Tibial artery (tissue), 4 donors: ENCODE results near the gene GMEB2.
"Not testable (repeated sequence)": the region's sequence is repeated elsewhere in the genome, so short reads cannot be mapped to it uniquely, and the experiment has no call there.

Experiments used
- DNase-seq, 2 donors: peaks; one replicate each; pipeline ENCODE4 v3.0.0-alpha.2; 2019
- H3K27ac ChIP-seq, 2 donors: fragments of 200-600 bp; sonication (generic) in 1 of 2; 1 replicate in 1 of 2; 2 replicates in 1 of 2; pipeline ENCODE4 v1.5.1; 2018 to 2019; ENCODE audit warnings: mild to moderate bottlenecking in 1 of 2
- H3K27me3 ChIP-seq, 2 donors: fragments of 200-600 bp; sonication (generic) in 1 of 2; one replicate each; pipeline versions ENCODE4 v1.5.1 to v1.6.0; 2016 to 2019
- H3K36me3 ChIP-seq, 3 donors: fragments of 200-600 bp; sonication (generic) in 2 of 3; one replicate each; pipeline ENCODE4 v1.5.1; 2016 to 2019; ENCODE audit warnings: mild to moderate bottlenecking in 2 of 3
- H3K4me1 ChIP-seq, 4 donors: fragments of 200-600 bp; sonication (generic) in 2 of 4; 1 replicate in 3 of 4; 2 replicates in 1 of 4; pipeline ENCODE4 v1.5.1; 2016 to 2019
- H3K4me3 ChIP-seq, 2 donors: fragments of 200-600 bp; sonication (generic) in 1 of 2; 1 replicate in 1 of 2; 2 replicates in 1 of 2; pipeline ENCODE4 v1.5.1; 2018 to 2019; ENCODE audit warnings: mild to moderate bottlenecking in 2 of 2
- H3K9me3 ChIP-seq, 3 donors: fragments of 200-600 bp; sonication (generic) in 1 of 3; one replicate each; pipeline ENCODE4 v1.5.1; 2016 to 2019
- intact Hi-C: fragments of 100-400 bp; cut with DNase I; formaldehyde crosslinking; loops from one replicate; pipeline ENCODE4 v1.15.0; 2023; ENCODE audit warnings: low total_unique reads
- TF ChIP-seq, protein P1 (sequence below), 2 experiments: fragments of 200-600 bp in 1 of 2; fragments of 450-650 bp in 1 of 2; IDR thresholded peaks; one replicate each; pipeline ENCODE4 v1.5.1; 2017 to 2019; ENCODE audit warnings: antibody characterized with exemption in 2 of 2, mild to moderate bottlenecking in 1 of 2, moderate library complexity in 1 of 2

Gene GMEB2, protein sequence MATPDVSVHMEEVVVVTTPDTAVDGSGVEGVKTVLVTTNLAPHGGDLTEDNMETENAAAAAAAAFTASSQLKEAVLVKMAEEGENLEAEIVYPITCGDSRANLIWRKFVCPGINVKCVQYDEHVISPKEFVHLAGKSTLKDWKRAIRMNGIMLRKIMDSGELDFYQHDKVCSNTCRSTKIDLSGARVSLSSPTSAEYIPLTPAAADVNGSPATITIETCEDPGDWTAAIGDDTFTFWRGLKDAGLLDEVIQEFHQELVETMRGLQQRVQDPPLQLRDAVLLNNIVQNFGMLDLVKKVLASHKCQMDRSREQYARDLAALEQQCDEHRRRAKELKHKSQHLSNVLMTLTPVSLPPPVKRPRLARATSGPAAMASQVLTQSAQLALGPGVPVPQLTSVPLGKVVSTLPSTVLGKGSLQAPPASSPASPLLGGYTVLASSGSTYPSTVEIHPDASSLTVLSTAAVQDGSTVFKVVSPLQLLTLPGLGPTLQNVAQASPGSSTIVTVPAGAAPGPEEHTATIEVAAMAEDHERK

DNA sequence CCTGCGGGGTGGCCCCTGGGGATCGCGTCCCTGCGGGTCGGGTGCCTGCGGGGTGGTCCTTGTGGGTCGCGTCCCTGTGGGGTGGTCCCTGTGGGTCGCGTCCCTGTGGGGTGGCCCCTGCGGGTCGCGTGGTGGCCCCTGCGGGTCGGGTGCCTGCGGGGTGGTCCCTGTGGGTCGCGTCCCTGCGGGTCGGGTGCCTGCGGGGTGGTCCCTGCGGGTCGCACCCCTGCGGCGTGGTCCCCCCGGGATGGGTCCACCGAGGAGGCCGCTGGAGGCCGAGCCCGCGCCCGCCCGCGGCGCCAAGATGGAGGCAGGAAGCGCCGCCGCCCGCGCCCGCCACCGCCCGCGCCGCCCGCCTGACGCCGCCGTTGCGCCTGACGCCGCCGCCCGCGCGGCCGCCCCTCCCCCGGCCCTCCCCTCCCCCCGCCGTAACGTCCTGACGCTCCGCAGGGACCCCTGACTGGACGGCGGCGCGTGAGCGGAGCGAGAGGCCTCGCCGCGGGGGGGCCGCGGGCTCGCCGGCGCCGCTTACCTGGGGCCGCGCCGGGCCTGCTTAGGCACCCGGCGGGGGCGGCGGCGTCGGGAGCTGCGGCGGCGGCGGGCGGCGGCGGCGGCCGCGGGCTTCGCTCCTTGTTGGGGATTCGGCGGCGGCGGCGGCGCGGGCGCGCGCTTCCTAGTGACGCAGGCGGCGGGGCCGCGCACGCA lies at the start of gene GMEB2:
Gene GMEB2 (minus strand): TSS at position 678 of the 705 bp plus-strand sequence. CDS start 7,704 bp downstream, outside the sequence.
- no peaks in the 10 kb centered on the region for H3K27me3 ChIP-seq
- H3K36me3 ChIP-seq = no peaks in the 10 kb centered on the region
- peak within 1 kb of the TSS; percentile 93 to 97 for H3K27ac ChIP-seq
- peak within 1 kb of the TSS; percentile 74 to 75 for H3K4me3 ChIP-seq
- peak in 1 of 2 donors; percentile 86 for DNase-seq
- intact Hi-C loops = loop anchor here (5.0 to 10.0 kb wide), 3 partner anchors 81 to 238 kb away; partner anchors contain the start of genes ABHD16B, ARFRP1, TPD52L2 and ZGPAT
- TF ChIP-seq, protein P1, sequence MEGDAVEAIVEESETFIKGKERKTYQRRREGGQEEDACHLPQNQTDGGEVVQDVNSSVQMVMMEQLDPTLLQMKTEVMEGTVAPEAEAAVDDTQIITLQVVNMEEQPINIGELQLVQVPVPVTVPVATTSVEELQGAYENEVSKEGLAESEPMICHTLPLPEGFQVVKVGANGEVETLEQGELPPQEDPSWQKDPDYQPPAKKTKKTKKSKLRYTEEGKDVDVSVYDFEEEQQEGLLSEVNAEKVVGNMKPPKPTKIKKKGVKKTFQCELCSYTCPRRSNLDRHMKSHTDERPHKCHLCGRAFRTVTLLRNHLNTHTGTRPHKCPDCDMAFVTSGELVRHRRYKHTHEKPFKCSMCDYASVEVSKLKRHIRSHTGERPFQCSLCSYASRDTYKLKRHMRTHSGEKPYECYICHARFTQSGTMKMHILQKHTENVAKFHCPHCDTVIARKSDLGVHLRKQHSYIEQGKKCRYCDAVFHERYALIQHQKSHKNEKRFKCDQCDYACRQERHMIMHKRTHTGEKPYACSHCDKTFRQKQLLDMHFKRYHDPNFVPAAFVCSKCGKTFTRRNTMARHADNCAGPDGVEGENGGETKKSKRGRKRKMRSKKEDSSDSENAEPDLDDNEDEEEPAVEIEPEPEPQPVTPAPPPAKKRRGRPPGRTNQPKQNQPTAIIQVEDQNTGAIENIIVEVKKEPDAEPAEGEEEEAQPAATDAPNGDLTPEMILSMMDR (IDR thresholded peaks at IDR 0.05) = no peak
- H3K9me3 ChIP-seq = no peaks in the 10 kb centered on the region
- peaks cover 0 to 27% (median 20%) of the 10 kb centered on the region in 4 donors for H3K4me1 ChIP-seq

DNA sequence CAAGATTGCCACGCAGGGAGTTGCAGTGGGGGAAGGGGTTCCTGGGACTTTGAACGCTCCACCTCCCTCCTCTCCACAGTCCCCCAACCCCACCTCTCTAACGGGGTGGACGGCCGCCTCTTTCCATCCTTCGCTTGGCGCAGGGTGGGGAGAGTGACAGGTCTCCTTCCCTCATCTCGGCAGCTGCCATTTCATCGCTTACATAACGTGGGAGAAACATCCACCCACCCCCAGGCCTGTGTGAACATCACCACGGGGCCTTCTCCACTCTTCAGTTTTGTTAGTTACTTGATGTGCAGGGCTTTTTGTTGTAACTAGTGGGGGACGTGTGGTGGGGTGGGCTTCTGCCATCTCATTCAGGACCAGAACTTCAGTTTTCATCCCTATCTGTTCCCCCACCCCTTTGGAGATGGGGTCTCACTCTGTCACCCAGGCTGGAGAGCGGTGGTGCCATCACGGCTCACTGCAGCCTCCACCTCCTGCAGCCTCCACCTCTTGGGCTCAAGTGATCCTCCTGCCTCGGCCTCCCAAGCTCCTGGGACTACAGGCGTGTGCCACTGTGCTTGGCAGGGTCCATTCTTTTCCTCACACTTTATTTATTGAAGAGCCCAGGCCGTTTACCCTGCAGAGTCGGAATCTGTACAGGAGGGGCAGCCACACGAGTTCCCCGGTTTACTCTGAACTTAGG lies 48.9 kb upstream of the GMEB2 start:
- intact Hi-C loops = no loop called here
- Histone ChIP-seq H3K27ac (no peak overlapping the region), H3K4me1 (no peaks in the 10 kb centered on the region), H3K9me3 (no peaks in the 10 kb centered on the region), H3K4me3 (no peak overlapping the region), H3K27me3 (no peaks in the 10 kb centered on the region), H3K36me3 (peaks cover 22 to 89% (median 63%) of the 10 kb centered on the region in 3 donors)
- DNase-seq = no peak
- TF ChIP-seq, protein P1 (IDR thresholded peaks at IDR 0.05) = no peak

DNA sequence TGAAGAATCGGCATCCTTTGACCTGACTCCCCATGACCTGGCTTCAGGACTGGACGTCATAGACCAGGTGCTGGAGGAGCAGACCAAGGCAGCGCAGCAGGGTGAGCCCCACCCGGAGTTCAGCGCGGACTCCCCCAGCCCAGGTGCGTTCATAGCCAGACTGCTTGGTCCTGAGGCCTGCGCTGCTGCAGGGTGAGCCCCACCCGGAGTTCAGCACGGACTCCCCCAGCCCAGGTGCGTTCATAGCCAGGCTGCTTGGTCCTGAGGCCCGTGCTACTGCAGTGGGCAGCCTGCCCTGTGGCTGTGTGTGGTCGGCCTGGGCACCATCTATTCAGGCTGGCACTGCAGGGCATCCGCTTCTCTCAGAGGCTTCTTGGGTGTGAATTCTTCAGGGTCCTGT lies 47.0 kb upstream of the GMEB2 start:
- intact Hi-C loops = no loop called here
- Histone ChIP-seq H3K27ac (no peak overlapping the region), H3K9me3 (no peaks in the 10 kb centered on the region), H3K4me1 (no peaks in the 10 kb centered on the region), H3K4me3 (no peak overlapping the region), H3K27me3 (no peaks in the 10 kb centered on the region), H3K36me3 (peaks cover 22 to 82% (median 56%) of the 10 kb centered on the region in 3 donors)
- no peak for DNase-seq
- TF ChIP-seq, protein P1 (IDR thresholded peaks at IDR 0.05) = no peak

DNA sequence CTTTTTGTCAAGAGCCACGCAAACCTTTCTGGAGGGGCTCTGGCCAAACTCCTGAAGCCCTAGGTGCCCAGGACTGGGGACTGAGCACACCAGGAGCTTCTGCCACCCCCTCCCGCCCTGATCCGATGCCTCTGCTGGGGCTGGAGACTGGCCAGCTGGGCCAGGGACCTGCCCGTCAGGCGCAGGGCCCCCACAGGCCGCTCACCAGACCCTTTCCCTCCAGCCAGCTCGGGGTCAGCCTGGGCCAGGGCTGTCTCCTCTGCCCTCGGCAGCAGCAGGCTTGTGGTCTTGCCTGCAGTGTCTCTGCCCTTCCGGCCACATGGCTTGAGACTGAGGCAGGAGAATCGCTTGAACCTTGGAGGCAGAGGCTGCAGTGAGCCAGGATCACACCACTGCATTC lies 45.8 kb upstream of the GMEB2 start:
- TF ChIP-seq, protein P1 (IDR thresholded peaks at IDR 0.05) = no peak

DNA sequence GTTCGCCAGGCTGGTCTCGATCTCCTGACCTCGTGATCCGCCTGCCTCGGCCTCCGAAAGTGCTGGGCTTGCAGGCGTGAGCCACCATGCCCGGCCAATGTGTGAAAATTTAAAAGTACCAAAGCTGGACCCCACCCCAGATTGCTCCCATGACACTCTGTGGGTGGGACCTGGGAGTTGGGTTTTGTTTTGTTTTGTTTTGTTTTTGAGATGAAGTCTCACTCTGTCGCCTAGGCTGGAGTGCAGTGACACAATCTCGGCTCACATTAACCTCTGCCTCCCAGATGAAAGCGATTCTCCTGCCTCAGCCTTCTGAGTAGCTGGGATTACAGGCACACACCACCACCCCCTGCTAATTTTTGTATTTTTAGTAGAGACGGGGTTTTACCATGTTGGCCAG lies 44.8 kb upstream of the GMEB2 start:
- H3K9me3 ChIP-seq, intact Hi-C loops, H3K4me1 ChIP-seq, DNase-seq, H3K27me3 ChIP-seq, H3K4me3 ChIP-seq, H3K27ac ChIP-seq: not testable (repeated sequence)
- peaks cover 39 to 86% (median 66%) of the 10 kb centered on the region in 3 donors for H3K36me3 ChIP-seq

More for the DNA sequence above, 45.8 kb upstream of the GMEB2 start:
- Histone ChIP-seq H3K27me3 (no peaks in the 10 kb centered on the region), H3K27ac (no peak overlapping the region), H3K4me1 (no peaks in the 10 kb centered on the region), H3K9me3 (no peaks in the 10 kb centered on the region), H3K36me3 (peaks cover 35 to 83% (median 57%) of the 10 kb centered on the region in 3 donors), H3K4me3 (no peak overlapping the region)
- DNase-seq = no peak
- intact Hi-C loops = no loop called here
